Measurements from ENCODE around the gene PALMD.

- no peak for TF ChIP-seq YY1 (IDR thresholded peaks at IDR 0.05; ENCODE audit: insufficient read depth, insufficient read length)
- no peak for TF ChIP-seq ZNF274 (IDR thresholded peaks at IDR 0.05; ENCODE audit: low read depth, low read length)
- TF ChIP-seq SUZ12 (IDR thresholded peaks at IDR 0.05; ENCODE audit: extremely low read depth, insufficient read depth, insufficient read length) = no peak
Measured at GRCh38 chr1:99740141-99740540, 94.2 kb downstream of the PALMD start.

Measured in NT2/D1 (cell line).